CD4-positive, alpha-beta T cell treated with Interleukin-4 for 4 hours (primary cell): ENCODE results near the gene PIGH.
"Not testable (repeated sequence)": the region's sequence is repeated elsewhere in the genome, so short reads cannot be mapped to it uniquely, and the experiment has no call there.

Experiments used
- DNase-seq: peaks from one replicate; pipeline ENCODE4 v3.0.0-alpha.2; 2020

Gene PIGH

GRCh38 chr14:67607646-67608045 is 7.6 kb upstream of the PIGH start:
- DNase-seq = no peak

- DNase-seq = no peak
These were observed 3.0 kb upstream of the PIGH start for GRCh38 chr14:67602995-67603545.

- no peak for DNase-seq
These were observed 2.0 kb upstream of the PIGH start for GRCh38 chr14:67602076-67602475.

GRCh38 chr14:67600562-67600974 is 500 bp upstream of the PIGH start:
- not testable (repeated sequence) for DNase-seq

- DNase-seq = no peak
These were observed 4.7 kb downstream of the PIGH start for GRCh38 chr14:67595392-67595791.

- not testable (repeated sequence) for DNase-seq
These were observed 6.4 kb downstream of the PIGH start for GRCh38 chr14:67593650-67594049.

GRCh38 chr14:67589204-67589770 is 10.8 kb downstream of the PIGH start:
- DNase-seq = no peak

GRCh38 chr14:67586369-67586768 is 13.7 kb downstream of the PIGH start:
- DNase-seq = no peak

GRCh38 chr14:67584978-67585377 is 15.1 kb downstream of the PIGH start:
- no peak for DNase-seq

GRCh38 chr14:67583711-67584644 is 16.1 kb downstream of the PIGH start:
- DNase-seq = peak; percentile 32

GRCh38 chr14:67582061-67582460 is 18.0 kb downstream of the PIGH start:
- no peak for DNase-seq

- no peak for DNase-seq
These were observed 18.4 kb downstream of the PIGH start for GRCh38 chr14:67581643-67582042.

- no peak for DNase-seq
These were observed 19.5 kb downstream of the PIGH start for GRCh38 chr14:67580336-67581171.

GRCh38 chr14:67579636-67580035 is 20.4 kb downstream of the PIGH start:
- DNase-seq = no peak

GRCh38 chr14:67579040-67579439 is 21.0 kb downstream of the PIGH start:
- no peak for DNase-seq

- DNase-seq = no peak
These were observed 21.9 kb downstream of the PIGH start for GRCh38 chr14:67577909-67578749.

- DNase-seq = no peak
These were observed 22.8 kb downstream of the PIGH start for GRCh38 chr14:67577181-67577808.

- no peak for DNase-seq
These were observed 23.7 kb downstream of the PIGH start for GRCh38 chr14:67576216-67576955.

GRCh38 chr14:67575684-67576083 is 24.4 kb downstream of the PIGH start:
- no peak for DNase-seq

- no peak for DNase-seq
These were observed 25.3 kb downstream of the PIGH start for GRCh38 chr14:67574806-67575205.

GRCh38 chr14:67574156-67574555 is 25.9 kb downstream of the PIGH start:
- DNase-seq = no peak
